Muscle layer of duodenum (tissue), 2 donors: ENCODE measurements around the gene FBF1.
A peak's percentile ranks its signal among the peaks of the same experiment; 100 is the strongest.

ENCODE experiments used
- H3K27ac ChIP-seq: one replicate; pipeline ENCODE4 v1.7.0; 2013; ENCODE audit warnings: mild to moderate bottlenecking, low read length
- H3K27me3 ChIP-seq: one replicate; pipeline ENCODE4 v1.7.0; 2013; ENCODE audit warnings: low read depth, mild to moderate bottlenecking, control low read depth, low read length
- H3K36me3 ChIP-seq, 2 donors: one replicate each; pipeline ENCODE4 v1.7.0; 2013; ENCODE audit warnings: low read length in 2 of 2, control low read depth in 1 of 2, mild to moderate bottlenecking in 1 of 2; ENCODE audit not compliant: insufficient read depth in 2 of 2, control insufficient read depth in 1 of 2
- H3K4me1 ChIP-seq, 2 donors: one replicate each; pipeline ENCODE4 v1.7.0; 2013; ENCODE audit warnings: low read length in 2 of 2, mild to moderate bottlenecking in 2 of 2, control low read depth in 1 of 2, moderate library complexity in 1 of 2; ENCODE audit not compliant: insufficient read depth in 2 of 2, control insufficient read depth in 1 of 2
- H3K4me3 ChIP-seq, 2 donors: one replicate each; pipeline ENCODE4 v1.7.0; 2013; ENCODE audit warnings: low read length in 2 of 2, low read depth in 1 of 2, mild to moderate bottlenecking in 1 of 2
- H3K9me3 ChIP-seq, 2 donors: one replicate each; pipeline ENCODE4 v1.7.0; 2013; ENCODE audit warnings: low read length in 2 of 2, control low read depth in 1 of 2, mild to moderate bottlenecking in 1 of 2; ENCODE audit not compliant: control insufficient read depth in 1 of 2
- donor health status: healthy.

FBF1 gene

DNA sequence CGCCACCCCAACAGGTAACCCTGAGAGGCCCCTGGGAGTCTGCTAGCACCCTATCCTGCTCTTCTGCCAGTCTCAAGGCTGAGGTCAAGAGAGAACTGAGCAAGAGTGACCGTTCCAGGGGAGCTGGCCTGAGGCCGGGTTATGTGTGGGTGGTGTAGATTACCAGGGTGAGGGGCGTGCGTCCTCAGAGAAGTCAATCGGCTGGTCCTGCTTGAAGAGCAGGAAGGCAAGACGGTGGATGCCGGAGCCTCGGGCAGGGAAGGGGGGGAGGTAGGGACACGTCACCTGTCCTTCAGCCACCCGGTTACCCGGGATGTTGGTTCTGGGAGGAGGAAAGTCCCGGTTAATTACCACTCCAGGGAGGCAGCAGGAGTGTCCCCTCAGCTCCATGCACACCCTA, 41.5 kb downstream of the FBF1 start:
- H3K27me3 ChIP-seq, result no peaks in the 10 kb centered on the region
- H3K36me3 ChIP-seq, result peaks cover 14 to 49% of the 10 kb centered on the region in 2 donors
- H3K4me1 ChIP-seq, result peaks cover 14 to 32% of the 10 kb centered on the region in 2 donors
- no peaks in the 10 kb centered on the region for H3K9me3 ChIP-seq
- no peak overlapping the region for H3K4me3 ChIP-seq
- no peak overlapping the region for H3K27ac ChIP-seq

DNA sequence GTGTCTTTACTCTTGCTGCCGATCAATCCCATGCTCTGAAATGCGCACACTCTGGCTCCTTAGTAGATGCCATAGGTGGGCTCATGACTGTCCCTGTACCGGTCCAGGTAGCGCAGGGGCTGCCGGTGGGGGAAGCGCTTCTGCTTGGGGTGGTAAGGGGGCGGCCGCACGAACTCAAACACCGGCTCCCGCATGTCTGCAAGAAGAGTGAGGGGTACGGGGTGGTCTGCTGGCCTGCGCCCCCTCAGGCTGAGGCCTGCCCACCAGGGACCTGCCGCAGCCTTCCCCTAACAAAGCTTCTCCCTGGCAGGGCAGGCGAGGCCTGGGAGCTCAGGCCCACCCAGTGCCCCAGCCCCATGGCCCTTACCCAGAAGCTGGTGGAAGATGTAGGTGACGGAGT, 42.1 kb downstream of the FBF1 start:
- Histone ChIP-seq H3K27me3 (no peaks in the 10 kb centered on the region), H3K9me3 (no peaks in the 10 kb centered on the region), H3K27ac (no peak overlapping the region), H3K4me1 (peaks cover 14 to 27% of the 10 kb centered on the region in 2 donors), H3K36me3 (peaks cover 14 to 49% of the 10 kb centered on the region in 2 donors), H3K4me3 (no peak overlapping the region)

DNA sequence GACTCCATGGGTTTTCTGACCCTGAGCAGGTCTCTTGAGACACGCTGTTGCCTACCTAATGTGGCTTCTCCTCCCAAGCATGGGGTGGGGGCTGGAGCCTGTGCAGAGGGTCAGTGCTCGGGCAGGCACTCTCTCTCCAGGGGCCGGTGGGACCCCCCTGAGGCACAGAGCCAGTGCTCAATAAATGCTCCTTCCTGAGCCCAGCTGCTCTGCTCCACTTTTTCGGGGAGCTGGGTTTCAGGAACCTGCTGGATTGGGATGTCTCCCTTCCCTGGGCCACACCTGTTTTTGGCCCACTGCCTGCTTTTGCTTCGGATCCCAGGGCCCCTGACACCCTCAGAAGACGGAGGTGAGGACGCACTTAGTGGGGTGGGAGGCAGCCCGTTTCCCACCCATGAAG, 42.8 kb downstream of the FBF1 start:
- H3K9me3 ChIP-seq, result no peaks in the 10 kb centered on the region
- peaks cover 14 to 49% of the 10 kb centered on the region in 2 donors for H3K36me3 ChIP-seq
- H3K4me1 ChIP-seq, result peaks cover 14 to 29% of the 10 kb centered on the region in 2 donors
- no peak overlapping the region for H3K27ac ChIP-seq
- H3K4me3 ChIP-seq, result no peak overlapping the region
- no peaks in the 10 kb centered on the region for H3K27me3 ChIP-seq

DNA sequence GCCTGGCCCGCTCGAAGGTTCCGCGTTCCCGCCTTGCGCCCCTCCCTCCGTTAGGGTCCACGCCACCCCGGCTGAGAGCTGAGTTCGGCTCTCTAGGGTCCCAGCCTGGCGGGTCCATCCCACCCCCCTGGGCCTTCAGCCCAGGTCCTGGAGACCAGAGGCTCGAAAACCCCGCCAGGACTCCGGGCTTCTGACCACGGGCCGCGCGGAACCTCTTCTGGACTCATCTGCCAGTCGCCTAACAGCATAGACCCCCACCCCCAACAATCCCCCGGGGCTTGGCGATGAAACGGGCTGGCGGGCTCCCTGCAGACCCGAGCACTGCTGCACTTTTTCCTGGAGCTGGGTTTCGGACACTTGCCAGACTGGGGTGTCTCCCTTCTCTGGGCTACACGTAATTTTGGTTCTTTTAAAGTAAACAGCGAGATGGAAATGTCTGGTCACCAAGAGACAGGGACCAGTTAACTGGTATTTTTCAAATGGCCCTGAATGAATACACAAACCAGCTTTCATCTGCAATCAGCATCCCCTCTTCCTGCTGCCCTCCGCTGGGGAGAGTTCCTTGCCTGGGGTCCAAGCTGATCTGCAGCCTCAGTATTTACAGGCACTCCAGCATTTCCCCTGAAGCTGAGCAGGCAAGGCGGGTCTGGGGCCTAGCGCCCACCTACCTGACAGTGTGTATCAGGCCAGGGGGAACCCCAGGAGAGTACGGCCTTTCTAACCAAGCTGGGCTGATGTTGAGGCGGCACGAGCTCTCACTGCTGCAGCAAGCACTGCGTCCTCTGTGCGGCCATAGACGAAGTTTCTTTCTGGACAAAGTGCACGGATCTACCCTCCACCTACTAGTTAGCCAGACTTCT, 43.5 kb downstream of the FBF1 start:
- Histone ChIP-seq H3K27me3 (no peaks in the 10 kb centered on the region), H3K4me3 (peak overlapping the region in 1 of 2 donors; percentile 76), H3K9me3 (no peaks in the 10 kb centered on the region), H3K4me1 (peaks cover 14 to 29% of the 10 kb centered on the region in 2 donors), H3K36me3 (peaks cover 14 to 46% of the 10 kb centered on the region in 2 donors), H3K27ac (peak overlapping the region; percentile 31)

DNA sequence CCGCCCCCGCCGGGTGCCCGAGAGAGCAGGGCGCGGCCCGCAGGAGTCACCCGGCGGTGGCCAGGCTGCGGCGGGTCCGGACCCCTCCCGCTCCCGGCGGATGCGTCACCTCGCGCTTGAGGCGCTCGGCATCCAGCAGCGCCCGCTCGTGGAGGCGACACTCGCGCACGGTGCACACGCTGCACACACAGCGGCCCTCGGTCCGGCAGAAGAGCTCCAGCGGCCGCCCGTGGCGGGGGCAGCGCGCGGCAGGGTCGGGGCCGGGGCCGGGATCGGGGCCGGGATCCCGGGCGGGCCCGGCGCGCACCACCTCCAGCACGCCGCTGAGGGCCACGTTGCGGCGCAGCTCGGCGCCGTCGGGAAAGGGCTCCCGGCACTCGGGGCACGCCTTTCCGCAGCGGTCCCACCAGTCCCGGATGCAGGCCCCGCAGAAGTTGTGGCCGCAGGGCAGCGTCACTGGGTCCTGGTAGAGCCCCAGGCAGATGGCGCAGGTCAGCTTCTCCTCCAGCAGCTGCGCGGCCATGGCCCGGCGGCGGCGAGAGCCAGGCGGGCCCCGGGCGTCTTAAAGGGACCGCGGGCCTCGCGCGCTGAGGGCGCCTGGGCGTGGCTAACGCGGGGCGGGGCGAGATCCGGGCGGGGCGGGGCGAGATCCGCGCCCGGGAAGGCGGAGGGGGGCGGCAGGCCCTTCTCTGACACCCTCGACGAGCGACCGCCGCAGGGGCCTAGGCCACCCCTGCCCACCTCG, 44.3 kb downstream of the FBF1 start, which contains the start of gene TRIM65:
Gene TRIM65 (minus strand): TSS at position 537 of the 745 bp plus-strand sequence. CDS start 14 bp downstream, at position 523.
- Histone ChIP-seq H3K9me3 (no peaks in the 10 kb centered on the region), H3K36me3 (peaks cover 14 to 47% of the 10 kb centered on the region in 2 donors), H3K4me3 (peak within 1 kb of the TSS; percentile 67 to 76), H3K27ac (peak within 1 kb of the TSS; percentile 71), H3K4me1 (peaks cover 14 to 34% of the 10 kb centered on the region in 2 donors), H3K27me3 (no peaks in the 10 kb centered on the region)

DNA sequence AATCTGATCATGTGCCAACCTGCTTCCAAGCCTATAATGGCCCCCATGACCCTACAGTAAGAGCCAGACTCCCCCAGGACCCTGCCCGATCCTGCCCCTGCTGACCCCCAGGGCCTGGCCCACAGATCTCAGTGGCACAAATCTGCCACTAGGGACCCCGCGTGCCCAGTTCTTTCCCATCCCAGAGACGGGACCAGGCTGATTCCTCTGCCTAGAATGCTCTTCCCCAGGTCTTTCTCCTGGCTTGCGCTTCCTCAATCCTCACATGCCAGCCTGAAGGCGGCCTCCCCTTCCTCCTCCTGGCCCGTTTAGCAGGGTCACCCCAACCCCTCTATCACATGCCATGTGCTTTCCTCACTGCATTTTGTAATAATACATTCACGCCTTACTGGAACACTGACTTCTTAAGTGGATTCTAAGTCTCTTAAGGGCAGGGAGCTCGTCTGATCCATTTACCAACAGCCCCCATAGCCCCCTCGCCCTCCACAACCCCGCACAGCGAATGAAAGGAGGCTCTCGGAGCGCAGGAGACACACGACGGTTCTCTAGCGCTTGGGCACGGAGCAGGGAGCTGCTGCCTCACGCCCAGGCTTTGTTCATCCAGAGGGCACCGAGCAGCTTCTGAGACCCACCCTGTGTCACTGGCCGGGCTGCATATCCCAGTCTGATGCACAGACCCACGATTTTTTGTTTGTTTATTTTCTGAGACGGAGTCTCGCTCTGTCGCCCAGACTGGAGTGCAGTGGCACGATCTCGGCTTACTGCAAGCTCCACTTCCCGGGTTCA, 45.3 kb downstream of the FBF1 start:
- Histone ChIP-seq H3K4me3 (peak overlapping the region; percentile 67 to 76), H3K27me3 (no peaks in the 10 kb centered on the region), H3K9me3 (no peaks in the 10 kb centered on the region), H3K36me3 (peaks cover 13 to 47% of the 10 kb centered on the region in 2 donors), H3K27ac (peak overlapping the region; percentile 71), H3K4me1 (peaks cover 14 to 34% of the 10 kb centered on the region in 2 donors)

DNA sequence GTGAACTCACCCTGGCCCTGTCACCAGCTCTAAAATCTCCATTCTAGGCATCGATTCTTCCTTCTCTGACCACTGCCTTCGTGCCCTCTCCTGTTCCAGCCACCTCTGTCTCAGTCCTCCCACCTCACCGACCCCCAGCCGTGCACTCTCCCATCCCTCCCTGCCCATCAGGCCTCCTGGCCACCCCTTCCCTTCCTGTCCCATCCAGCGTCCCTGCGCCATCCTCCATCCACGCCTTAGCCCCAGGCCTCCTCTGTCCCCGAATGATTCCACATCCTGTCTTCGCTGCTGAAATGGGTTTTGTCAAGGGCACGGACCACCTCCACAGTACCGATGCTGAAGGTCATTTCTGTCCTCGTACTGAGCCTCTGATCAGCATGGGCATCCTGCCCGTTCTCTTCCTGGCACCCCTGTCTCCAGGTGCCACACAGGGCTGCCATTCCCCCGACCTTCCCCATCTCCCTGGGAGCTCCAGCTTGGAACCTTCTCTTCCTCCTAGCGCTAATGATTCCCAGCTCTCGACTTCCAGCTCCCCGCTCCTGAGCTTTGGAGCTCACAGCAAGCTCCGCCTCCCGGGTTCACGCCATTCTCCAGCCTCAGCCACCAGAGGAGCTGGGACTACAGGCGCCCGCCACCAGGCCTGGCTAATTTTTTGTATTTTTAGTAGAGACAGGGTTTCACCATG, 46.7 kb downstream of the FBF1 start:
- no peaks in the 10 kb centered on the region for H3K9me3 ChIP-seq
- peak overlapping the region in 1 of 2 donors; percentile 28 for H3K4me3 ChIP-seq
- H3K27ac ChIP-seq, result no peak overlapping the region
- H3K27me3 ChIP-seq, result no peaks in the 10 kb centered on the region
- peaks cover 14 to 34% of the 10 kb centered on the region in 2 donors for H3K4me1 ChIP-seq
- H3K36me3 ChIP-seq, result peaks cover 5 to 45% of the 10 kb centered on the region in 2 donors

DNA sequence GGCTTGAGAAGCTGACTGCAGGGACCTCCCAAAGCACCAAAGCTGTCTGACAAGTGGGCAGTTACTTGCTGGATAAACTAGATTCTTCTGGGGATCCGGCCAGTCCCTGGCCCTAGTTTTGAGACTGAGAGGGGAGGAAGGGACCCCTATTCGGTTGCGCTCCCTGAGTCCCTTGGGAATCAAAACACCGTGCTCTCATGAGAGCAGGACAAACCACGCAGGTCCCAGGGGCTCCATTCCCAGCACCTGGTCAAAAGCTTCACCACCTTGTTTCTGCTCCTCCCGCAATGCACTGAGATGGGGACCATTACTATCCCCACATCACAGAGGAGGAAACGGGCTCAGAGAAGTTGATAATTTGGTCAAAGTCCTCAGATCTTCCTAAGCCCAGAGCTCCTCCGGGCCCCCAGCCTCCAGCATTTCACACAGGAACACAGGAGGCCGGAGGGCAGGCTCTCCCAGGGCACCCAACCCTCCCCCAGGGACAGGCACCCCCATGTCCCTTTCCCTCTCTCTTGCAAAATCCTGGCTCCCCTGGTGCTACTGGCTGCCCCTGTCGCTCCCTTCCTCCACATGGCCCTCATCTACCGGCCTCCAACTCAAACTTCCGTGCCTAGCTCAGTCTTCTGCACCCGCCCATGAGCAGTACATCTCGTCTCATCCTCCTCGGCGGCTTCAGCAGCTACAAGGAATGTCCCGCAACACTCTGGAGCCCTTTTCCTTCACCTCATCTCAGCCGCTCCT, 47.4 kb downstream of the FBF1 start:
- H3K27ac ChIP-seq, result no peak overlapping the region
- H3K27me3 ChIP-seq, result no peaks in the 10 kb centered on the region
- H3K4me3 ChIP-seq, result no peak overlapping the region
- no peaks in the 10 kb centered on the region for H3K9me3 ChIP-seq
- H3K36me3 ChIP-seq, result peaks cover 5 to 40% of the 10 kb centered on the region in 2 donors
- H3K4me1 ChIP-seq, result peaks cover 14 to 34% of the 10 kb centered on the region in 2 donors

DNA sequence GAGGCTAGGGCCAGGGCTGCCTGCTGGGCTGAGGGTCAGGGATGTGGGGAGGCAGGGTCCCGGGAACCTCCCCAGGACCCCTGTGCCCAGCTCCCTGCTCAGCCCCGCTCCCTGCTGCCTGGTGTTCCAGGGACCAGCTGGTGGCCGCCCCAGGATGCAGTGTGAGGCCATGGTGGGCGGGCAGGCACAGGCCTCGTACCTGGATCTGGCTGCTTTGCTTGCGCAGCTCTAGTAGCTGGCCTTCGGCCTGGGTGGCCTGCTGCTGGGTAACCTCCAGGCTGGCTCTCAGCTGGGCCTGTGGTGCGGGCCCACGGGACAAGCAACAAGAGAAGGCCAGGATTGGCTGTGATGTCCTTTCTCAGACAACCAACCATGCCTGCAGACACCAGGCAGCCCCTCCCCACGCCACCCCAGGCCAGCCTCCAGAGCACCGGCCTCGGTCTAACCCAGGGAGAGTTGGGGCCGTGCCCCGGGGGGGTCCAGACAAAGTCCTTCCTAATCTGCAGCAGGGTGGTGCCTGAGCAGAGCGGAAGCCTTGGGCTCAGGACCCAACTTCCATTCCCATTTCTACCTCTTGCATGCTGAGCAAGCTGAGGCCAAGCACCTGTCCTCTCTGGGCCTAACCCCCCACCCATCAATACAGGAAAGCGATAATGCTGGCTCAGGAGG, 48.2 kb downstream of the FBF1 start:
- no peaks in the 10 kb centered on the region for H3K27me3 ChIP-seq
- no peaks in the 10 kb centered on the region for H3K9me3 ChIP-seq
- H3K4me3 ChIP-seq, result no peak overlapping the region
- H3K4me1 ChIP-seq, result peaks cover 11 to 31% of the 10 kb centered on the region in 2 donors
- no peak overlapping the region for H3K27ac ChIP-seq
- peaks cover 5 to 35% of the 10 kb centered on the region in 2 donors for H3K36me3 ChIP-seq
